ENCODE data around the gene BCAS4. TPM values are rescaled to one million over a fixed set of nuclear protein-coding genes. Genes with fewer than 3 reads are reported as not detected.

Gene BCAS4
- total RNA-seq, 2 experiments from 2014 or later = 6.3 to 6.6 TPM

- Mint-ChIP-seq H3K4me3 (no peak overlapping the region), H3K27me3 (no peaks in the 10 kb centered on the region), H3K9me3 (no peaks in the 10 kb centered on the region), H3K36me3 (ENCODE audit: low read depth) (peaks cover 5% of the 10 kb centered on the region), H3K27ac (no peak overlapping the region), H3K4me1 (peaks cover 29% of the 10 kb centered on the region)
- ChIA-PET POLR2A (no interaction called here), CTCF (interaction anchor here (0.7 to 4.5 kb wide), 5 partner anchors 9 to 107 kb away, joined by 3 to 22 read pairs (median 4); partner anchors contain the start of gene BCAS4)
- no peak for DNase-seq
Measured at GRCh38 chr20:50821994-50822393, 27.1 kb downstream of the BCAS4 start.

- H3K4me1 Mint-ChIP-seq = peaks cover 21% of the 10 kb centered on the region
- POLR2A ChIA-PET = no interaction called here
- H3K27me3 Mint-ChIP-seq = no peaks in the 10 kb centered on the region
- no peak overlapping the region for H3K4me3 Mint-ChIP-seq
- no peak overlapping the region for H3K27ac Mint-ChIP-seq
- no peaks in the 10 kb centered on the region for H3K9me3 Mint-ChIP-seq
- H3K36me3 Mint-ChIP-seq (ENCODE audit: low read depth) = peaks cover 4% of the 10 kb centered on the region
- CTCF ChIA-PET = interaction anchor here (2.1 to 4.5 kb wide), 2 partner anchors 29 to 33 kb away, joined by 5 to 22 read pairs; partner anchors contain the start of gene BCAS4
- DNase-seq = no peak
Measured at GRCh38 chr20:50823319-50823718, 28.5 kb downstream of the BCAS4 start.

- Mint-ChIP-seq H3K4me1 (peaks cover 17% of the 10 kb centered on the region), H3K4me3 (no peak overlapping the region), H3K36me3 (ENCODE audit: low read depth) (no peaks in the 10 kb centered on the region), H3K9me3 (no peaks in the 10 kb centered on the region), H3K27ac (no peak overlapping the region), H3K27me3 (no peaks in the 10 kb centered on the region)
- CTCF ChIA-PET = interaction anchor here (2.1 to 4.5 kb wide), 2 partner anchors 30 to 34 kb away, joined by 5 to 22 read pairs; partner anchors contain the start of gene BCAS4
- POLR2A ChIA-PET = interaction anchor here (0.8 kb wide), 1 partner anchor 108 kb away, joined by 7 read pairs; no protein-coding TSS in a partner anchor
- no peak for DNase-seq
Measured at GRCh38 chr20:50824137-50824536, 29.3 kb downstream of the BCAS4 start.

- no peak for DNase-seq
- H3K9me3 Mint-ChIP-seq = no peaks in the 10 kb centered on the region
- H3K4me3 Mint-ChIP-seq = no peak overlapping the region
- peaks cover 1% of the 10 kb centered on the region for H3K4me1 Mint-ChIP-seq
- no peaks in the 10 kb centered on the region for H3K36me3 Mint-ChIP-seq (ENCODE audit: low read depth)
- H3K27me3 Mint-ChIP-seq = no peaks in the 10 kb centered on the region
- H3K27ac Mint-ChIP-seq = no peak overlapping the region
- POLR2A ChIA-PET = interaction anchor here (1.1 kb wide), 1 partner anchor 13 kb away, joined by 3 read pairs; no protein-coding TSS in a partner anchor
- CTCF ChIA-PET = interaction anchor here (1.2 to 2.1 kb wide), 2 partner anchors 31 to 103 kb away, joined by 3 to 11 read pairs; partner anchors contain the start of gene BCAS4
Measured at GRCh38 chr20:50826121-50826520, 31.3 kb downstream of the BCAS4 start.

DNA sequence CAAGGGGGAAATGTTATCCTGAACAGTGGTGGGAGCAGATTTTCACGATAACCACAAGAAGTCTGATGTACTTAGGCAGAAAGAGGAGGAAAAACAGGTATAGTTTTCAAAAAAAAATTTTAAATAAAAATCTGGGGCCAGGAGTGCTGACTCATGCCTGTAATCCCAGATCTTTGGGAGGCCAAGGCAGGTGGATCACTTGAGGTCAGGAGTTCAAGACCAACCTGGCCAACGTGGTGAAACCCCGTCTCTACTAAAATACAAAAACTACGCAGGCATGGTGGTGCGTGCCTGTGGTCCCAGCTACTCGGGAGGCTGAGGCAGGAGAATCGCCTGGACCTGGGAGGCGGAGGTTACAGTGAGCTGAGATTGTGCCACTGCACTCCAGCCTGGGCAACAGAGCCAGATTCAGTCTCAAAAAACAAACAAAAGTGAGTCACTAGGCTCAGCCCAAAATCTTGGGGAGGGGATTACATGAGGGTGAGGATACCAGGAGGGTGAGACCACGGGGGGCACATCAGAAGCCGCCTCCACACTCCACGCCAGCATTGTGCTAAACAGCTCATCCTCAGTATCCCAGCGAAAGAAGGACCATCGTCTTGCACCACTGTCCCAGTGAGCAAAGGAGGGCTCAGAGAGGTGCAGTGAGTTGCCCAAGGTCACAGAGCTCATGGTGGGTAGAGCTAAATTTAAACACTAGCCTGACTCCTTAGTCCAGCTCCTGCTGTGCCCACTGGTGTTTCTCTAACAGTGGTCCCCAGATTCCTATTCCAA, 33.7 kb downstream of the BCAS4 start:
- no peak for DNase-seq
- H3K36me3 Mint-ChIP-seq (ENCODE audit: low read depth) = no peaks in the 10 kb centered on the region
- ChIA-PET CTCF (no interaction called here), POLR2A (no interaction called here)
- no peaks in the 10 kb centered on the region for H3K27me3 Mint-ChIP-seq
- H3K9me3 Mint-ChIP-seq = no peaks in the 10 kb centered on the region
- no peak overlapping the region for H3K27ac Mint-ChIP-seq
- no peak overlapping the region for H3K4me3 Mint-ChIP-seq
- no peaks in the 10 kb centered on the region for H3K4me1 Mint-ChIP-seq

GRCh38 chr20:50831622-50832021, 36.8 kb downstream of the BCAS4 start:
- H3K4me3 Mint-ChIP-seq = no peak overlapping the region
- no peak for DNase-seq
- no peaks in the 10 kb centered on the region for H3K27me3 Mint-ChIP-seq
- H3K4me1 Mint-ChIP-seq = no peaks in the 10 kb centered on the region
- ChIA-PET CTCF (interaction anchor here (1.1 kb wide), 1 partner anchor 37 kb away, joined by 4 read pairs; no protein-coding TSS in a partner anchor), POLR2A (no interaction called here)
- H3K9me3 Mint-ChIP-seq = no peaks in the 10 kb centered on the region
- no peaks in the 10 kb centered on the region for H3K36me3 Mint-ChIP-seq (ENCODE audit: low read depth)
- H3K27ac Mint-ChIP-seq = no peak overlapping the region

DNA sequence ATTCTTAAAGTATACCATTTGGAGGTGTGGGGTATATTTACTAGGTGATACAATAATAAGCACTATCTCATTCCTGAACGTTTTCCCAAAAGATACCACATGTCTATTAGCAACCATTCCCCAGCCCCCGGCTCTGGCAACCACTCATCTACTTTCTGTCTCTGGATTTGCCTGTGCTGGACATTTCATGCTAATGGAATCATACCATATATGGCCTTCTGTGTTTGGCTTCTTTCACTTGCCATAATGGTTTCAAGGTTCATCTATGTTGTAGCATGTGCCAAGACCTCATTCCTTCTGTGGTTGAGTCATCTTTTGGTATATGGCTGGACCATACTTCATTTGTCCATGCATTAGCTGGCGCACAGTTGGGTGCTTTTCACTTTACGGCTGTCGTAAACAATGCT, 39.7 kb downstream of the BCAS4 start:
- Mint-ChIP-seq H3K4me3 (no peak overlapping the region), H3K27me3 (no peaks in the 10 kb centered on the region), H3K4me1 (peaks cover 18% of the 10 kb centered on the region), H3K9me3 (no peaks in the 10 kb centered on the region), H3K36me3 (ENCODE audit: low read depth) (no peaks in the 10 kb centered on the region), H3K27ac (no peak overlapping the region)
- CTCF ChIA-PET = no interaction called here
- POLR2A ChIA-PET = no interaction called here
- DNase-seq = no peak

DNA sequence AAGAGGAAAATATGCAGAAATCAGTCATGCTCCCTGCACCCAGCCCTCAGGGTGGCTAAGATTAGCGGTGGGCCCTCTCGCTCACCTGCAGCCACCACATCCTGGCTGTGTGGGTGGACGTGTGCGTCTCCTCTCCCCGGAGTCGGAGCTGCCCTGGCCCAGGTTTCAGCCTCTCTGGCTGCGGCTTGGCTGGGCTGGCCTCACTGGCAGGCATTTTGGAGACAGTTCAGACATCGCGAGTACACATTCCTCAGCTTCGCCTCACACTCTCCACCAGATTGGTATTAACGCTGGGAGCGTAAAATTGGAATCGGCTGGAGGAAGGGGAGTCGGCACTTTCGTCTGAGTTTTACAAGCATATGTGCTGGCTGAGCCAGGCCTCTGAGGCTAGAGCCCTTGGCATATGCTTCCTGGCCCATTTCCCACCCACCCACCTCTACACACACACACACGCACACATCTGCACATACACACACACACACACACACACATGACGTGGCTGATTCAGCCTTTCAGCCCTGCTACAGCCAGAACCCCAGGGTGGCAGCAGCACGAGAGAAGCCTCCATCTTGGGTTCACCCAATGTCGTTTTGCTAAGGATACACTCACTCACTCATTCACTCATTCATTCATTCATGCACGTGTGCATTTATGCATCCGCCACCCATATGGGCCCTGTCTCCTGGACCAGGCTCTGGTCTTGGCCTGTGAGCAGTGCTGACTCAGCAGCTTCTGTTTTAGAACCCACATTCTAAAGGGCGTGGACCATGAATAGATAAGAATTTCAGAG, 42.9 kb downstream of the BCAS4 start:
- H3K36me3 Mint-ChIP-seq (ENCODE audit: low read depth) = no peaks in the 10 kb centered on the region
- peak; percentile 21 for DNase-seq
- peak overlapping the region; percentile 38 for H3K27ac Mint-ChIP-seq
- H3K4me1 Mint-ChIP-seq = peaks cover 23% of the 10 kb centered on the region
- no peaks in the 10 kb centered on the region for H3K27me3 Mint-ChIP-seq
- ChIA-PET CTCF (interaction anchor here (0.8 kb wide), 1 partner anchor 43 kb away, joined by 4 read pairs; no protein-coding TSS in a partner anchor), POLR2A (no interaction called here)
- H3K4me3 Mint-ChIP-seq = no peak overlapping the region
- no peaks in the 10 kb centered on the region for H3K9me3 Mint-ChIP-seq

DNA sequence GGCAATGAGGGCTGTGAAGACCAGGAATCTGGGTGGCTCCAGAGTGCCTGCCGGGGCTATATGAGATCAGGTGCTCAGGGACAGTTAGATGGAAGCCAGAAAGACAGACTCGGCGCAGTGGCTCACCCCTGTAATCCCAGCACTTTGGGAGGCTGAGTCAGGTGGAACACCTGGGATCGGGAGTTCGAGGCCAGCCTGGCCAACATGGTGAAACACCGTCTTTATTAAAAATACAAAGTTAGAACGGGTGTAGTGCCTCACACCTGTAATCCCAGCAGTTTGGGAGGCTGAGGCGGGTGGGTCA, 43.4 kb downstream of the BCAS4 start:
- ChIA-PET POLR2A (no interaction called here), CTCF (no interaction called here)
- Mint-ChIP-seq H3K36me3 (ENCODE audit: low read depth) (no peaks in the 10 kb centered on the region), H3K27ac (no peak overlapping the region), H3K4me1 (peaks cover 23% of the 10 kb centered on the region), H3K27me3 (no peaks in the 10 kb centered on the region), H3K4me3 (no peak overlapping the region), H3K9me3 (no peaks in the 10 kb centered on the region)
- no peak for DNase-seq

DNA sequence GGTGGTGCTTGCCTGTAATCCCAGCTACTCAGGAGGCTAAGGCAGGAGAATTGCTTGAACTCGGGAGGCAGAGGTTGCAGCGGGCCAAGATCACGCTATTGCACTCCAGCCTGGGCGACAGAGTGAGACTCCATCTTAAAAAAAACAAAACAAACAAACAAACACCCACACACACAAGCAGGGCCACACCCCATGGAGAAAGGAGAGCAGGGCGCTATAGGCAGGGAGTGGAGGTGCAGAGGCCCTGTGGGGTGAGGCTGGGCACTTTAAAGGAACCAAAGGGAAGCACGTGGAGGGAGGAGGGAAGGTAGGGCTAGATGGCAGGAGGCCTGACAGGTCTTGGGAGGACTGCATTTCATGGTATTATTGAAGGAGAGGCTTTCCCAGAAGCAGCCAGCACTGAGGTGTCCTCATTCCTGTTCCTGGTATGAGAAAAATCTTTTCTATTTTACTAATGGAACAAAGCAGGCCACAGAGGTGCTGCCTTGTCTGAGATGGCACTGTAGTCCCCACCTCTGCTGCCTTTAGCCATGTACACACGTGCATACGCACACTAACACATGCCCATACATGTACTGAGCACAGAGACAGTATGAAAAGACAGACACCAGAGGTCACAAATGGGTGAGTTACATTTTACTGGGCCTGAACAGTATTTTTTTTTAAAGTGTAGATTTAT, 44.0 kb downstream of the BCAS4 start:
- ChIA-PET POLR2A (interaction anchor here (0.8 kb wide), 1 partner anchor 13 kb away, joined by 3 read pairs; no protein-coding TSS in a partner anchor), CTCF (interaction anchor here (1.4 kb wide), 2 partner anchors 48 to 91 kb away, joined by 3 to 5 read pairs; no protein-coding TSS in a partner anchor)
- no peak for DNase-seq
- Mint-ChIP-seq H3K36me3 (ENCODE audit: low read depth) (no peaks in the 10 kb centered on the region), H3K4me3 (no peak overlapping the region), H3K27ac (no peak overlapping the region), H3K27me3 (no peaks in the 10 kb centered on the region), H3K4me1 (peaks cover 25% of the 10 kb centered on the region), H3K9me3 (no peaks in the 10 kb centered on the region)

DNA sequence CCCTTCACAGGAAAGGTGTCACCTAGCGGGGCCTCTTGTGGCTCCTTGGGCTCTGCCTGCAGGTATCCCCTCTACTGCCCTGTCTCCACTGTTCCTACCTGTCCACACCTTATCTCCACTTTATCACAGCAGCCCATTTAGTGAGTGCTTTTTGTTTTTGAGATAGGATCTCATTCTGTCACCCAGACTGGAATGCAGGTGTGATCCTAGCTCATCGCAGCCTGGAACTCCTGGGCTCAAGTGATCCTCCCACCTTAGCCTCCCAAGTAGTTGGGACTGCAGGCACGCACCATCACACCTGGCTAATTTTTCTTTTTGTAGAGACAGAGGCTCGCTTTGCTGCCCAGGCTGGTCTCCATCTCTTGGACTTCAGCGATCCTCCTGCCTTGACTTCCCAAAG, 48.0 kb downstream of the BCAS4 start:
- no peak overlapping the region for H3K4me3 Mint-ChIP-seq
- ChIA-PET CTCF (no interaction called here), POLR2A (no interaction called here)
- H3K9me3 Mint-ChIP-seq = no peaks in the 10 kb centered on the region
- H3K27me3 Mint-ChIP-seq = no peaks in the 10 kb centered on the region
- no peak for DNase-seq
- peak overlapping the region; percentile 5 for H3K27ac Mint-ChIP-seq
- no peaks in the 10 kb centered on the region for H3K36me3 Mint-ChIP-seq (ENCODE audit: low read depth)
- peaks cover 40% of the 10 kb centered on the region for H3K4me1 Mint-ChIP-seq

DNA sequence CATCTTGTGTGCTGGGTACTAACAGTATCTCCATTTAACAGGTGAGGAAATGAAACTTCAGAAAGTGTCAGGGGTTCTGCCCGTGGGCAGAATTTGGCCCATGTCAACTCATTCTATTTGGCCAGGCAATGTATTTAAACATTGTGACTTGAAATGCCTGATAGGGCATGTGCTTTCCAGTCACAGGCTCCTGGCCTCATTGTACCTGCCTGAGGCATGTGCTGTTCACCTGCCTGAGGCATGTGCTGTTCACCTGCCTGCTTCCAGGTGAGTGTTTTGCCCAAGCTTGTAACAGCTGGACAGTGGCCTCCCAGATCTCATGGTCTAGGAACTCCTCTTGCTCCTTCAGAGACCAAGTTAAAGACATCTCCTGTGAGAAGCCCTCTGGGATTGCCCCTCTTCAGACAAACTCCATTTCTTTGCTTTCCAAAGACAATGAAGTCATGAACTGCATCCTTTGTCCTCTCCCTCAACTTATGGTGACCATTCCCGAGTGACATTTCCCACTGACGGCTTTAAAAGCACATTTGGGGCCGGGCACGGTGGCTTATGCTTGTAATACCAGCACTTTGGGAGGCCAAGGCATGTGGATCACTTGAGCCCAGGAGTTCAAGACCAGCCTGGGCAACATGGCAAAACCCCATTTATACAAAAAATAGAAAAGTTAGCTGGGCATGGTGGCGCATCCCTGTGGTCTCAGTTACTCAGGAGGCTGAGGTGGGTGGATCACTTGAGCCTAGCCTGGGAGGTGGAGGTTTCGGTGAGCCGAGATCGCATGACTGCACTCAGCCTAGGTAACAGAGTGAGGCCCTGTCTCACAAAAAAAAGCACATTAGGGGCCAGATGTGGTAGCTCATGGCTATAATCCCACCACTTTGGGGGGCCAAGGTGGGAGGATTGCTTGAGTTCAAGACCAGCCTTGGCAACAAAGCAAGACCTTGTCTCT, 48.7 kb downstream of the BCAS4 start:
- H3K27ac Mint-ChIP-seq = peak overlapping the region; percentile 10
- ChIA-PET POLR2A (no interaction called here), CTCF (no interaction called here)

More for the DNA sequence above, 48.7 kb downstream of the BCAS4 start:
- Mint-ChIP-seq H3K9me3 (no peaks in the 10 kb centered on the region), H3K4me3 (no peak overlapping the region), H3K27me3 (no peaks in the 10 kb centered on the region), H3K4me1 (peaks cover 33% of the 10 kb centered on the region), H3K36me3 (ENCODE audit: low read depth) (no peaks in the 10 kb centered on the region)
- no peak for DNase-seq

All from activated CD4-positive, alpha-beta memory T cell treated with anti-CD3 and anti-CD28 coated beads, Interleukin-2, amount 10 ng/mL, durations not matched to agents 7 days and 5 days (primary cell).